Measurements from ENCODE around the gene CACNA1D.
"Not testable (repeated sequence)": the region's sequence is repeated elsewhere in the genome, so short reads cannot be mapped to it uniquely, and the experiment has no call there.

CACNA1D gene

DNA sequence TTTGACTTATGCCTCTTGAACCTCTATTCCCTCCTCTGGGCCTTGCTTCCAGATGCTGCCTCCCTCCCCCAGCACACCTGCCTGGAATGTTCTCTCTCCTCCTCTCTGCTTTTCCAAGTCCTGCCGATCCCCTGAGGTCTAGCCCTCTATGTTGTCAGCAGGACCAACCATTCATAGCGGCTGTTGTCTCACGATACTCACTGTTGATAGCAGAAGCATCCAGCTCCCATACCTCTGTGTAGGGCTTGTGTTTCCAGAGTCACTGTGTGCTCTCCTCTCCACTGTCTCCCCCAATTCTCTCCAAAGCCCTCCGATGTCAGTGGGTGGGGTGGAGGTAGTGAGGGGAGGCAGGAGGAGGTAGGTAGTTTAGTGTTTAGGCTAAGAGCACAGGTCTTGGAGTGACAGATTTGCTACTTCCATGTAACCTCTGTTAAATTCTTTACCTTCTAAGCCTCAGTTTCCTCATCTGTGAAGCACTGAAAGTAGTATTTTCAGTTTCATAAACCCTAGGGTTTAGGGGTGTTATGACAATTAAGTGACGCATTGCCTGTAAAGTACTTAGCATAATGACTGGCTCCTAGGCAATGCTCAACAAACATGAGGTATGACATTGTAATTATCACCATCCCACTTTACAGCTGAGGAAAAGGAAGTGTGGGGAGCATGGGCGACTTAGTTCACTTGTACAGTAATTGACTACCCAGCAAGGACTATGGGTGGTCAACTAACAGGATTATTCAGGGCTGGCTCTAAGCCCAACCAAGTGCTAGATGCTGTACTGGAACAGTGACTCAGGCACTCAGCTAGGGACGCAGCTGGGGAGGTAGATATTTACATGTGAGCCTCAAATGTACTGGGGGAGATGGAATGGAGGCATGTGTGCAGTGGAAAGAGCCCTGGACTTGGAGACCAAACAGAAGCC, 122.8 kb downstream of the CACNA1D start:
- TF ChIP-seq POLR2A (IDR thresholded peaks at IDR 0.05; ENCODE audit: low read depth, low read length), result no peak
- DNase-seq (ENCODE audit: insufficient read length, low spot score), result no peak
- no peak for FAIRE-seq

DNA sequence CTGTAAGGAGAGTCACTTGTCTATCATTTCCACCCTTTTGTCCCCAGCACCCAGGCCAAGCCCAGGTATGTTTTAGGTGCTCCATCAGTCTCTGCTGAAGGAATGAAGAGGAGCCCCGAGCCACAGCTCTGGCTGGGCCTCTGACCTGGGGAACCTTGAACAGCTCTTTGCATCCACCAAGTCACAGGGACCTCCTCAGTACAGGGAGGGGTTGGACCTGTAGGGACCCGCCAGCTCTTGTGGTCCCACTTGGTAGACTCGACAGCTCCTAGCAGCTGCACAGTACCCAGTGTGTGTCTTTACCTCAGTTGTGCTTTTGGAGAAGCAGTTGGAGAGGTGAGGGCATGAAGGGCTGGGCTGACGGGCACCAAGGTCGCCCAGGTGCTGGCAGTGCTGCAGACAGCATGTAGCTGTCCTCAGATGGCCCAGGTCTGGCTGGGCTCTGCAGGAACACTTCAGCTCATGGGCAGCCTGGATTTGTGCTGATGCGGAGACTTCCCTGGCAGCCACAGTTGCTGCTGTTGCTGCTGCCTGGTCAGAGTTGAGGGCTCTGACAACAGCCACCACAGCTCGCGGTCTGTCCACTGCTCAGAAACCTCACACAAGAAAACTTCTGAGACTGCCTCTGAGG, 123.6 kb downstream of the CACNA1D start:
- DNase-seq (ENCODE audit: insufficient read length, low spot score) (no peak), FAIRE-seq (no peak)
- TF ChIP-seq POLR2A (IDR thresholded peaks at IDR 0.05; ENCODE audit: low read depth, low read length), result no peak

DNA sequence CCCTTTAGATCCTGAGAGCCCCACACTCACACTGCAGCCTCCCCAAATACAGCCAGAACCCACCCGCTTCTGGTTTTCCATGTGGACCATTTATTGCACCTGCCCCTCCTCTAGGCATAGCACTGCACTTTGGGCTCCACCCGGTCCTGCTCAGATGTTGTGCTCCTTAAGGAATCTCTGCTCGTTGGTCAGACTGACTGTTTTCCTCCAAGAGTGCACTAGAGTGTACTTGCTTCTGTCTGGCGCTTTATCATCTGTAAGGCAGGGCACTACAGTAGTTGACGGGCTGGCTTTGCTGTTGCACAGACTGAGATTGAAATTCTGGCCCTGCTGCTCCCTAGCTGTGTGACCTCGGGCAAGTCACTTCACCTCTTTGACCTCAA, 124.1 kb downstream of the CACNA1D start:
- DNase-seq (ENCODE audit: insufficient read length, low spot score) (no peak), FAIRE-seq (no peak)
- TF ChIP-seq POLR2A (IDR thresholded peaks at IDR 0.05; ENCODE audit: low read depth, low read length), result no peak

DNA sequence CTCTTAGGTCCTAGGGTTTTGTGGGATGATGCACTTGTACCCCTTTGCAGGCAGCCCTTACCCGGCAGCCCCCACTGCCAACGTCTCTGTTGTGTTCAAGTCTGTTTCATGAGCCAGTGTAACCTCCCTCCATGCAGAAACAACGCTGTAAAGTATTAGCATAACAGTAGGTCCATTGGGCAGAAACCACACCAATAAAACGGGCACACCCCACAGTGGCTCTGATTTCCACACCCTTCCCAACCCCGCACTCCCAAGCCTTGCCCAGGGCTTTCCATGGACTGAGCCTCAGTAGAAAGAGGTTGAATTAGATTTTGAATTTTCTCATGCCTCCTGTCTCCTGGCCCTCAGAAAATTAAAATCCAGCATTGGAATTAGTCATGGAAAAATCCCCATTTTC, 124.5 kb downstream of the CACNA1D start:
- FAIRE-seq (no peak), DNase-seq (ENCODE audit: insufficient read length, low spot score) (no peak)
- TF ChIP-seq POLR2A (IDR thresholded peaks at IDR 0.05; ENCODE audit: low read depth, low read length), result no peak

DNA sequence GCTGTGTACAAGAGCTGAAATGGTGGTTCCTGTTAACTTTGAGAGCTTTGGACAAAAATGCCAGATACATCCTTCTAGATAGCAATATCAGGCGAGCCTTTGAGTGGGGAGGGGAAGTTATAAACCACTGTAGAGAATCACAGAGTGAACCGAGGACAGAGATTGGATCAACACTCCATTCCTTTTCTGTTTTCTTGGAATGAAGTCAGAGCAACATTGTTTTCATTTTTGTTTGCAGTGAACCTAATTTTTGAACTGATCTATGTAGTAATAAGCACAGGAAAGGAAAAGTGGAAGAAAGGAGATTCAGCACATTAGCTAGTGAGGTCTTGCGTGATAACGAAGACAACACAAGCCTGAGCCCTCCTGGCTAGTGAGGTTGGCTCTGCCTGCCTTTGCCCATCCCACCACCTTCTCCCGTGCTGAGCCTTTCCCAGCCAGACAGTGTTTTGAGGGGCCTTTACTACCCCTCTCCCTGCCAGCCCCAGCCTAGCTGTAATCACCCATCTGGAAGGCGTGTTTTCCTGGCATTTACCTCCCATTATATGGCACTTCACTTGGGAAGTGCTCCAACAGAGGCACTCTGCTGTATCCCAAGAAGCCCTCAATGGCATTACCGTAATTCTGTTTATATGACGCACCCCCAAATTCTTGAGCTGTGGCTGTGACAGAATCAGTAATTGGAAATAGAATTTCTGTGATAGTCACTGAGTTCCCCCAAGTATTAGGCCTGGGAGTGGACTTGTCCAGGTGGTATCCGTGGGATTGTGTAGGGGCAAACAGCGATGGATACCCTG, 129.8 kb downstream of the CACNA1D start:
- DNase-seq (ENCODE audit: insufficient read length, low spot score) (no peak), FAIRE-seq (no peak)
- no peak for TF ChIP-seq POLR2A (IDR thresholded peaks at IDR 0.05; ENCODE audit: low read depth, low read length)

DNA sequence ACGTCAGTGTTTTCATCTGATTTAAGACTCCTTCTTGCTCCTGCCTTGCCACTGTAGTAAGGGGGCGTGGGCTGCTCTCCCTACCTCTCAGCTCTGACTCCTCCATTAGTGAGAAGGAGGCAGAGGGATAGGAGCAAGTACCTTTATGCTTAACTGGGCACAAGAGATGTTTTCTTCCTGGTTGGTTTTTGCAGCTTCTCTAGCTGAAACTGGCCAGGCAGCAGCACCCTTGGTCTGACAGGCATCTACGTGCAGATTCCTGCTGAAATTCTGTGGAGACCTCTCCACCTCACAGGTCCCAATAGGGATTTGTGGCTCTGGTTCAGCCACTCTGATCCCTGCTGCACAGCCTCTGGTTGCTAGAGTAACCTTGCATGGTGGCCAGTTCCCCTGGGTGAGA, 132.5 kb downstream of the CACNA1D start:
- FAIRE-seq (no peak), DNase-seq (ENCODE audit: insufficient read length, low spot score) (no peak)
- TF ChIP-seq POLR2A (IDR thresholded peaks at IDR 0.05; ENCODE audit: low read depth, low read length), result no peak

DNA sequence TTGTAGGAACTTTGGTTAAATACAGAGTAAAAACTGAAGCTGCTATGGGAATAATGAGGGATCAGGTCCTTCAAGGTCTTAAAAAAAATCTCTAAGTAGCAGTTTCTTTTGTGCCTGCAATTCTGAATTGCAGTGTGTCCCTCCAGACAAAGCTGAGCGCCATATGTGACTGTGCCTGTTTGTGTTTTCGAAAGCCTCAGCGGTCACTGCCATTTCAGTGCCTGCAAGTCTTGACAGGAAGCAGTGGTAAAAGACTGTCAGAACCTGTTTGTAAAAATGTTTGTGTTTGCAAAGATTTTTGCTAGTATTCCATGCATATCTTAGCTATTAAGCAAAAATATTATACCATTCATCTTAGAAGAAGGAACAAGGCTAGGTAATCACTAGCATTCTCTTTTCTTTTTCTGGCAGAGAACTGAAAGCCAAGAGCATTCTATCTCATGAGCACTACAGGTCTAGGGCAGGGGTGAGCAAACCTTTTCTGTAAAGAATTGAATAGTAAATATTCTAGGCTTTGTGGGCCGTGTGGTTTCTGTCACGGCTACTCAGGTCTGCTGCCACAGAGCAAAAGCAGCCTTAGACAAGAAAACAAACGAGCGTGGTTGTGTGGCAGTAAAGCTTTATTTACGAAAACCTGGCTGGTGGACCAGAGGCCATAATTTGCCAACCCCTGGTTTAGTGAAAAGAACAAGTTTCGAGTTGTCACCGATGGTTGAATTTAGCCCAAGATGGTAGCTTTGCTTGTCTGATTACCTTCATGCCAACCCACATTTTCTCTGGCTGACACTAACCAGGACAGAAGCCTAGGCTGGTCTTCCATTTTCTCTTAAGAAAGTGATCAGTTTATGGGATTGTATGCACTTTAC, 134.4 kb downstream of the CACNA1D start:
- DNase-seq (ENCODE audit: insufficient read length, low spot score), result no peak

DNA sequence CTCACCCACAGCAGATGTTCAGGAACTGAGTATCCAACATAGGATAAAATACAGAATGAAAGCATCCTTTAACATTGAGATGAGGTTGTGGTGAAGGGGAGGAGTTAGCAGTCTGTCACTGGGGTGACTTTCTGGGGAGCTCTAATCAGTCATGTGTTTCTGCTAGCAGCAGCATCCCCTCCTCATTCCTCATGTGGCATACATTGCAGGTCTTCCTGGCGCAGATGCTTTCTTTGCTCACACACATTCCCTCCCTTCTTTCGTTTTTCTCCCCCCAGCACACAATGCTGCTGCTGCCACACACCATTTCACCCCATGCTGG, 135.0 kb downstream of the CACNA1D start:
- DNase-seq (ENCODE audit: insufficient read length, low spot score) (no peak), FAIRE-seq (no peak)
- TF ChIP-seq POLR2A (IDR thresholded peaks at IDR 0.05; ENCODE audit: low read depth, low read length), result no peak

More for the DNA sequence above, 134.4 kb downstream of the CACNA1D start:
- no peak for FAIRE-seq
- TF ChIP-seq POLR2A (IDR thresholded peaks at IDR 0.05; ENCODE audit: low read depth, low read length), result no peak

DNA sequence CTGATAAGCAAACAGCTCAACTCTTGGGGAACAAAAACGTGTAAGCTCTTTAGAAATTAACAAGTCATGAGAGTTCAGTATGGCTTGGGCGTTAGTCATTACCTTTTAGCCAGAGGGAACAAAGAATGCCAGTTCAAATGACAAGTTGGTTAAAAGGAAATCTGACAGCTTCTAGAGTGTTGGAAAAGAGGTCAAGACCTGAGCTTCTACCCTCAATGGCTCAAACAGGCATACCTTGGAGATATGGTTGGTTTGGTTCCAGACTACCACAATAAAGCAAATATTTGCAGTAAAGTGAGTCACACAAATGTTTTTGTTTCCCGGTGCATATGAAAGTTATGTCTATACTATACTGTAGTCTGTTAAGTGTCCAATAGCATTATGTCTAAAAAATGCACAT, 136.1 kb downstream of the CACNA1D start:
- DNase-seq (ENCODE audit: insufficient read length, low spot score) (no peak), FAIRE-seq (no peak)
- no peak for TF ChIP-seq POLR2A (IDR thresholded peaks at IDR 0.05; ENCODE audit: low read depth, low read length)

DNA sequence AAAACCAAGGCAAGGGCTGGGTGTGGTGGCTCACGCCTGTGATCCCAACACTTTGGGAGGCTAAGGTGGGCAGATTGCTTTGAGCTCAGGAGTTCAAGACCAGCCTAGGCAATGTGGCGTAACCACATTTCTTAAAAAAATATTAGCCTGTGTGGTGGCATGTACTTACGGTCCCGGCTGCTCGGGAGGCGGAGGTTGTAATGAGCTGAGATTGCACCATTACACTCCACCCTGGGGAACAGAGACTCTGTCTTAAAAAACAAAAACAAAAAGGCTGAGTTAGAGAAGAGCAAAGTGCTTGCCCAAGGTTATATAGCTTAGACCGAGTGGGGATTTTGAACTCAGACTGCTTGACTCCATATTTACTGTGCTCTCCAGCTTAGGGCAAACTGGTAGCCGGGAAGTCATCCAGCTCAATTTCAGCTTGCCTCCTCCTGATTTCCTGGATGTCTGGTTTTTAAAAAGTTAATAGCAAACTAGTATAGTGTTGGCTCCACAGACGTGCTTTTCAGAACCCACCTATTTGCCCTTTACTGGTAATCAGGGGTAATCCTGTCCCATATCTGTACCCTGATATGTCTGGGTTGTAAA, 138.9 kb downstream of the CACNA1D start:
- TF ChIP-seq POLR2A (IDR thresholded peaks at IDR 0.05; ENCODE audit: low read depth, low read length), result no peak
- FAIRE-seq (no peak), DNase-seq (ENCODE audit: insufficient read length, low spot score) (no peak)

DNA sequence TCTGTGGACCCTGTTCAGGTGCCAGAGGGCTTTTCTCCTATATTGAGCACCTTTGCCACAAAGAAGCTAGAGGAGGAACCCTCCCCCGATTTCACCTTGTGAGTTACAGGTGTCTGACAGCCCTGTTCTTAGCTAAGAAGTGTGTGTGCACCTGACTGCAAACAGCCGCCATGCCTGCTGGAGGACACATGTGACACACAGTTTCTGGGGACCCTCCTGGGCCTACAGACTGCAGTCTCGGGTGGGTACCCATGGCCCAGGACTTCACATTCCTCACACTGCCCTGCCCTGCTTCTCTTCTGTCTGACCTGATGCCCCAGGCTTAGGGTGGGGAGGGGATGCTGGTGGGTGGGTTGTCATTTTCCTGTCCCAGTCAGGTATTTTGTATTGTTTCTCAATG, 140.6 kb downstream of the CACNA1D start:
- no peak for DNase-seq (ENCODE audit: insufficient read length, low spot score)
- FAIRE-seq, result no peak
- no peak for TF ChIP-seq POLR2A (IDR thresholded peaks at IDR 0.05; ENCODE audit: low read depth, low read length)

DNA sequence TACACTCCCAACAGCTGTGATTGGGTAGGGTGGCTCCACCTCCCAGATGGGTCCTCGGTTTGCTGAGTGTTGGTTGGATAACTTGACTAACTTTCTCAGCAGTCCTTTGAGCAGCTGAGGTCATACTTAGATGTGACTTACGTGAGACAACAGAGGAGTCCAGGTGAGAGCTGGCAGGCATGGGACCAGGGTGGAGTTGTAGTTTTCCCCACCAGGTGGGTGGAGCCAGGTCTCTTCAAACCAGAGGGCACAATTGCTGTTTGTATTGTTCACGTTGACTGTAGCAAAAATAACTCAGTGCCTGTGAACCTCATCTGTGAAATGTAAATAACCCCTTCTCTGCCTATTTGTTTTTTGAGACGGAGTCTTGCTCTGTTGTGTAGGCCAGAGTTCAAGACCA, 144.4 kb downstream of the CACNA1D start:
- DNase-seq (ENCODE audit: insufficient read length, low spot score), result not testable (repeated sequence)

DNA sequence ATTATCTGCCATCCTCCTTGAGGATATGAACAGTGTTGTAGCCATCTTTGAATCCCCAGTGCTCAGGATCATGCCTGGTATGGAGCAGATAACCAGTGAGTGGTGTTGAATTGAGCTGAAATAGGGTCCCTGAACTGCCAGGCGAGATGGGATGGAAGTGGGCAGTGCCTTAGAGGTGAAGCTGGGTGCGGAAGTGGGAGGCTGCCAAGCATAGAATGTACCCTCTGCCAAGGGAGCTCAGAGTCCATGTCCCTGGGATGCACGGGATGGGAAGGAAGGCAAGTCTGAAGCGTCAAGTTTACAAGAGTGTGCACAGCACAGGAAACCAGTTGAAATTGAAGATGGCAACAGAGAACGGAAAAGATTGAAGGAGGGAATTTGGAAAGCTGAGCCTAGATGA, 147.0 kb downstream of the CACNA1D start:
- no peak for FAIRE-seq
- TF ChIP-seq POLR2A (IDR thresholded peaks at IDR 0.05; ENCODE audit: low read depth, low read length), result no peak
- no peak for DNase-seq (ENCODE audit: insufficient read length, low spot score)

More for the DNA sequence above, 144.4 kb downstream of the CACNA1D start:
- FAIRE-seq, result not testable (repeated sequence)
